NCI-H1092 (cell line): ENCODE data around the gene FGF22.

ENCODE experiments used
- DNase-seq: peaks from one replicate; lab custom pipeline; 2025; lab: John Stamatoyannopoulos, UW

FGF22 gene

DNA sequence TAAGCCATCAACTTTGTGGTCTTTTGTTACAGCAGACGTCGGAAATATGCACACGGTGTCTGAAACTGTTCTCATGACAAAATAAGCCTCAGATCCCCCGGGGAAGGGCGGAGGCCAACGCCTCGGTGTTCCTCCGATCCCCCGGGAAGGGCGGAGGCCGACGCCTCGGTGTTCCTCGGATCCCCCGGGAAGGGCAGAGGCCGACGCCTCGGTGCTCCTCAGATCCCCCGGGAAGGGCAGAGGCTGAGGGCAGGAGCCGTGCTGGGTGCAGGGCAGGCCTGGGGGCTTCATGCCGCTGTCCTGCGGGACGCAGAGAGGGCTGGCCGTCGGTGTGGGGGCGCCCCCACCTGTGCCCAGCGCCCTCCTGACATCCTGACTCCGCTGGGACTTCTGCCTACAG lies 4.7 kb downstream of the FGF22 start:
- no peak for DNase-seq

DNA sequence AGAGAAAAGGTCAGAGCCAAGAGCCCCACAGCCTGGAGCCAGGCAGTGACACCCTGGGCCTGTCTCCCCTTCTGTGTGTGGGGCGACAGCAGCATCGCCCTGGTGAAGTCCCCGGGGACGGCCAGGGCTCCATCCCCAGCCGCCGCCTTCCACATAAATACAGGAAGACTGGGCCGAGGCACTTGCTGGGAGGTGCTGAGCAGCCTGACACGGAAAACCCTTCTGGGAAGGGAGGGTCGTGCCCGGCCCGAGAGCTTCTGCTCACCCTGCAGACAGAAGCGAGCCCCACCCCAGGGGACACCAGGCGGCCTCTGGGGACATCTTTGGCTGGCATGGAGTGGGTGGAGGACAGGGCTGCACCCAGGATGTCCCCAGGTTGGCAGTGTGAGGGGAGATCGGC lies 5.1 kb downstream of the FGF22 start:
- DNase-seq, result no peak

DNA sequence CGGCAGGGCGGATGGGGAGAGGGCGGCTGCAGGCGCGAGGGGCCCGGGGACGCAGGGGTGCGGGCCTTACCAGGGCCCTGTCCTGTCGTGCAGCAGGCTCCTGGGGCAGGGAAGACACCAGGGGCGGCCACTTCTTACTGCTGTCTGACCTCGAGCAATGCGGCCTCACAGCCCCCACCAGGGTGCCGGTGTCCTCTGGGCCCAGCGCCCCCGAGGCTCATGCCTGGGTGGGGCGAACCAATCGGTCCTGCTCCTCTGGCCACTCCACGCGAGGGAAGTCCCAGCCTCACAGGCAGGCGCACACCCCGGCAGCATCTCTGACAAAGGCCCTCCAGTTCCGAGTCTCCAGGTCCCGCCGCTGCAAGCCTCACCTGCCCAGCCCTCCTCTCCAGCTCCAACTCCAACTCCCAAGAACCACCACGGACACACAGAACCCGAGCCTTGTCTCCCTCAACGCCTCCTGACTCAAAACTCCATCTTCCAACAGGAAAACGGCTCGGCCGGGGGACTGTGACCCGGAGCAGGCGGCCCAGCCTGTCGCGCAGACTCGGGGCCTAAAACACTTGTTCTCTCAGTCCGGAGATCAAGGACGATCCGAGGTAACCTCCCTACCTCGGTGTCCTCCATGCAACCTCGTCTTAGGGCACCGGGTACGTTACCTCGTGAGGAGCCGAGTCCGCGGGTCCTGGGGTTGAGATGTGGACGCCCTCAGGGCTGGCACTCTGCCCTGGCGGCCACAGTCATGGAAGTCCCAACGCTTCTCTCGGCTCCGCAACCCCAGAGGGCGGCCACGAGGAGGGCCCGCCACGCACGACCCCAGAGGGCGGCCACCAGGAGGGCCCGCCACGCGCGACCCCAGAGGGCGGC lies 6.5 kb downstream of the FGF22 start:
- no peak for DNase-seq

DNA sequence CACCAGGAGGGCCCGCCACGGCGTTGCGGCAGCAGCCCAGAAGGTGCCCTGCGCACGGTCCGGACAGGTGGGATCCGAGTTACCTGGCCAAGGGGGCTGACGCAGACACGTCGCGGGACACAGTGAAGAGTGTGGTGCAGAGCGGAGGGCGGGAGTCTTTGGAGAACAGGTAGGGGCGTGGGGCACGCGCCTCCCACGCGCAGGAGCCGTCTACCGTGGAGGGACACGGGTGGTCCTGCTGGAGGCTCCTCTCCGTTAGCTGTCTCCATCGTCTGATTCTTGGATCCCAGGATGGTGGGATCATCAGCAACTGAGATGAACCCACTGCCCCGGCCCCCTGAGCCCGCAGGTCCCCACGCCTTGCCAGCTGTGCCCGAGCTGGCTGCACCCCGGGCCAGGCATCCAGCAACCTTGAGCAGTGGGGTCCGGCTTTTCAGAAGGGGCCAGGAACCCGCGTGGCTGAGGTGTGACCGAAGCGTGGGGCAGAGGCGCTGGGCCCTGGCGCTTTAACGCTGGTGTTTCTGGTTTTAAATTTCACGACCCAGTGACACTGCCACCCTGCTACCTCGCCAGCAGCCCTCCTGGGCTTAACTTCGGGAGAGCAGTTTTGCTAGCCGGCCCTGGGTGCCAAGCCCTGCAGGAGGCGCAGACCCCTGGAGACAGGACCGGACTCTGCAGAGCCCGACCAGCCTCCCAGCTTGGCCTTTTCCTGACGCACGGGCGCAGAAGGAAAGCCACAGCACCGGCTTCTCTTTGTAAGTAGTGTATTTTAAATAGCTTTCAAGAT lies 7.3 kb downstream of the FGF22 start:
- DNase-seq, result no peak

DNA sequence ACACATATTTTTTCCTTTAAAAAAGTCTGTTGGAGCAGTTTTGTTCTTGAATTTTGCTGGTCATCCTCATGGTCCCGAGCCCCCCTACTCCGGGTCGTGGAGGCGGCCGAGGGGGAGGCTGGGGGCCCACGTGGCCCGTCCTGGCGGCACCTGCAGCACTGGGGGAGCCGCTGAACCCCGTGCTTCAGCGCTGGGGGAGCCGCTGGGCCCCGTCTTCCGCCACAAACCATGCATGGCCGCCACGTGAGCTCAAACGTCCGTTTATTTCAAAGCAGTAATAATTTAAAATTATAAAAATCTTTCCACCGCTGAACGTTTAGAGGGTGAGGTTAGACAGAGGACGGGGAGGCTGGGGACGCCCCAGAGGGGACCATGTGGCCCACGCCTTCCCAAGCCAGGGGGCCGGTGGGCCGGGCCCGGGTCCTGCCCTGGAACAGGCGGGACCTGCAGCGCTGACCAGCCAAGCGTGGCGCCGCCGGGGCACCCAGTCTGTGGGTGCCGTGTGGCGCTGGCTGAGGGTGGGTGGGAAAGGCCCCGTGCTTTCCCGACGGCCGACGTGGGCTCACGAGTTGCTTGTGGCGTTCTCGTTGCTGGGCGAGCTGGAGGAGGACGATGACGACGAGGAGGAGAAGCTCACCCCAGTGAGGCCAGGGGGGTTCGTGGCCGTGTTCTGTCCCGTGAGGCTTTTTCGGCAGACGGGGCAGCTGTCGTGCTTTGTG lies 8.0 kb downstream of the FGF22 start:
- no peak for DNase-seq

DNA sequence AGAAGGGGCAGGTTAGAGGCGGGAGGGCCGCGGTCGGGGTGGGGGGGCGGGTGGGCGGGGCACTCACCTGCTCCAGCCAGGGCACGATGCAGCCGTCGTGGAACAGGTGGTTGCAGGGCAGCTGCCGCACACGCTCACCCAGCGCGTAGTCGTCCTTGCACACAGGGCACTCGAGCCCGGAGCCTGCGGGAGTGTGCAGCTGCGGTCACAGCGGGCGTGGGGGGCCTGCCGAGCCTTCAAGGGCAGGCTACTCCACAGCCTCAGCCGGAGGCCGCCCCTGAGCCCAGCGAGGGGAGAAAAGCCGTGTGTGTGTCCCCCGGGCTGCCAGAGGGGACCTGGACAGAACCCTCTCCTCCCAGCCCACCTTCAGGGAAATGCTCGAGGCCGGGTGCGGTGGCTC lies 8.6 kb downstream of the FGF22 start:
- no peak for DNase-seq

DNA sequence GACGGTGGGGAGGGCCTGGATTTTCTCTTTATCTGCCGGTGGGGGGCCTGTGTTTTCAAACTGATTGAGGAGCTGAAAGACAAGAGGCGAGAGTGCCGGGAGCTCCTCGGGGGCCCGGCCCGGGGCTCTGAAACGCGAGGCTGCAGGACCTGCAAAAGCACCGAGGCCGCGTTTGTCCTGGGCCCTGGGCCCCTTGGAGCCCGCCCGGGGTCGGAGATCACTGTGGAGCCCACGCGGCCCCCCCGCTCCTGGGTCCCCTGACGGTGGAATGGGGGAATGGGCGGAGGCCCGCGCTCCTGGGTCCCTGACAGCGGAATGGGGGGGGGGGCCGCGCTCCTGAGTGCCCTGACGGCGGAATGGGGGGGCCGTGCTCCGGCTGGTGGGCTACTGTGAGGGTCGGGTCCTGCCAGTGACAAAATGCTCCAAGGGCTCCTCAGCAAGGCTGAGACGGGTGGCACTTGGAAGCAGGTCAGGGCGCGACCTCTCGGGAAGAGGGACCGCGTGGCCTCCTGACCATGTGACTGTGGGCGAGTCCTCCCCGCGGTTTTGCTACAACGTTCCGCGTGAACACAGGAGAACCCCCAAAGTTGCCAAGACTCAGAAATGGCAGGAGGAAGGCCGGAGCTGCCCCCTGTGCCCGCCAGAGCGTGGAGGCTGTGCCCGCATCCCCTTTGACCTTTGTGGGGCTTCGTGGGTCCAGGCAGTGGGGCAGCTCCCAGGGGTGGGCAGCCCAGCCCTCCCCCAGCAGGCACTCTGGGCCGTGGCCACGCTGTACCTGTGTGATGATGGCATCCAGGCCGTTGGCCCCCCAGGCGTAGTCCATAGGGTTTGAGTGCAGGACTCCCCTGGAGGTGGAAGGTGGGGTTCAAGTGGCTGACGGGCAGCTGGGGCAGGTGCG lies 9.5 kb downstream of the FGF22 start:
- no peak for DNase-seq

DNA sequence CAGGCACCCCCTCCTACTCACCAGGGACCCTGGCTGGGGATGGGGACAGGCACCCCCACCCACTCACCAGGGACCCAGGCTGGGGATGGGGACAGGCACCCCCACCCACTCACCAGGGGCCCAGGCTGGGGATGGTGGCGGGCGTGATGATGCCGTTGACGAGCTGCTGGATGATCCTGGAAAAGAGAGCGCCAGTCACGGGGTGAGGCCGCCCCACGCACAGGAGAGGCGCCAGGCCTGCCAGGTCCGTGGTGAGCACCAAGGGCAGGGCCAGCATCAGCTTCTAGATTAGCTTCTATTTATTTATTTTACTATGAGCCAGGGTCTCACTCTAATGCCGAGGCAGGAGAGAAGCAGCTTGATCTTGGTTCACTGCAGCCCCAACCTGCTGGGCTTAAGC lies 10.4 kb downstream of the FGF22 start:
- DNase-seq, result no peak

DNA sequence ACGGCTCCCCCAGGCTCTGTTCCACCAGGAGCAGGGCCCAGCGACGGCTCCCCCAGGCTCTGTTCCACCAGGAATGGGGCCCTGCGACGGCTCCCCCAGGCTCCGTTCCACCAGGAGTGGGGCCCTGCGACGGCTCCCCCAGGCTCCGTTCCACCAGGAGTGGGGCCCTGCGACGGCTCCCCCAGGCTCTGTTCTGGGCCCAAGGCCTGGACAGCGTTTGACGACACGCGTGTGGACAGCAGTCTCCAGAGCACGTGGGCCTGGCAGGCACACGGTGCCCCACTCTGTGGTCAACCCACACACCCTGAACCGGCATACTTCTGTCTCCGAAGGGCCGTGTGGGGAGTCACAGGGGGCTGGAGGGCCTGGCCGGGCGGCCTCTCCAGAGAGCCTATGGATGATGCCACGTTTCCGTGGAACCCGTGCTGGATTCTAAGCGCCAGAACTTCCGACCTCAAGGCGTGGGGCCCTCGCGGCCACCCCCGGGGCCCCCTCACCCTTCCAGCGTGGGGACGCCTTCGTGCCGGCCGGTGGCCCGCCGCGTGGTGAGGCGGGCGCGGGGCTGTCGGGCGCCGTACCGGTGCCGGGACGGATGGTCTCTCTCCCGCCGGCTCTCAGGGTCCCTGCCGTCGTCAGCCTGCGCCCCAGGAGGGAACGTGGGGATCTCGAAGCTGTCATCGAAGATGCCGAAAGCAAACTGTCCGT lies 11.6 kb downstream of the FGF22 start:
- no peak for DNase-seq

DNA sequence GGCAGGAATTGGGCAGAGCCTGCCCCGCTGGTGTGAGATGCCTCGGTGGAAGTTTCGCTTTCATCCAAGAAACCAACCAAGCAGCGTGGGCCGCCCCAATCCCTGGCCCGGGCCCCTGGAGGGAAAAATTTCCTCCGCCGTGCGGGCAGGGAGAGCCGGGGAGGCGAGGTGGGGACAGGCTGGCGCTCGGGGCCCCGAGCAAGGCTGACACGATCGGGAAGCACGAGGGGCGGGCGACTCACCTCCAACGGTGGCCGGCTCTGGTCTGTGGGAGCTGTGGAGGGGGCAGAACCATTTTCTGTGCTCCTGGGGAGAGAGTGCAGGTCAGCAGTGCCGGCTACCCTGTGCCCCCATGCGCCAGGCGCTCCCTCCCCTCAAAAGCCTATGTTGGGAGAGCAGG lies 12.3 kb downstream of the FGF22 start:
- DNase-seq, result no peak

DNA sequence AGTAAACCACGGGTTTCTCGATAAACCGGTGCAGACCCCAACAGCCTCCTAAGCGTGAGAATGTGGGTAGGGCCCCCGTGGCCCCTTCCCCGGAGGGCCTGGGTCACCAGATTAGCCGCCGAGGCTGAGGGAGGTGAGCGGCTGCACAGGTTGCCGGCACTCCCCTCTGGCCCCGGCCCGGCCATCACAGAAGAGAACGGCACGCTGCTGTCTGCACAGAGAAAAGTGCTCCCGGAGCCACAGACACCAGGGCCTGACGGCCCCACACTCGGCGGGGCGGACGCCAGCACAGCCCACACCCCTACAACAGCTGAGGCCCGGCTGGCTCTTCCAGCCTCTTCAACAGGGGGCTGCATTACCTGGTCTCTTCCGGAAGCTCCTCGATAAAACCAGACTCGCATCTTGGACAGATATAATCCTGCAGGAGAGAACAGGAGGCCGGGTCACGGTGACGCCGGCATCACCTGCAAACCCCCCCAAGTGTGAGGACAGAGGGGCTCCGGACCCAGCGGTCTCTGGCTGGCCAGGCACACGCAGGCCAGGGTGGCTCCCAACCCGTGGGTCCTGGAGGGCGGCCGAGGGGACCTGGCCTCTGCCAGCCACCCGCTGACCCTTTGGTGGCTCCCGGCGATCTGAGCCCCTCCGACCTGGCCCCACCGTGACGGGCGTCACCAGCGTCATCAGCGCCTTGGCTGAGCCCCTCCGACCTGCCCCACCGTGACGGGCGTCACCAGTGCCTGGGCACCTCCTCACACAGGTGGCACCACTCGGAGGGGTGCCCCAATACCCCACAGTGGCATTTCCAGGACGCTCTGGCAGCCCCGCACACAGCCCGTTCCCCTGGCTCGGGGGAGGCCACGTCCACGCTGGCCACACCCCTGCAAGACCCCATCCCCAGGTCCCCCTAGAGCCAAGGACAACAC lies 13.0 kb downstream of the FGF22 start:
- DNase-seq, result no peak

DNA sequence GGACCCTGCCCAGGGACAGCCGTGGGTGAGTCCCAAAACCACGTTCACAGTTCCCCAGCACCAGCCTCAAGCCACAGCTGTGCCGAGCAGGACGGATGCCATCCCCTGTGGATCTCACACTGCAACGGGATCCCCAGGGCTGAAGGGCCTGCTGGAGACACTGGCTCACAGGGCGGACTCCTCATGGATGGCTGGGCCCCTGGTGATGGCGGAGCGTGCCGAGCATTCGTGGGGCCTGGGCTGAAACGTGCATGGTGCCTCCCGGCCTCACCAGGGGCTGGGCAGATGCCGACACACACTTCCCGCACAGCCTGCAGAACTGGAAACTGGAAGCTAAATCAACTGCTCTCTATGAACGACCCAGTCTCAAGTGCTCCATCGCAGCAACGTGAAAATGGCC lies 13.7 kb downstream of the FGF22 start:
- DNase-seq, result no peak

DNA sequence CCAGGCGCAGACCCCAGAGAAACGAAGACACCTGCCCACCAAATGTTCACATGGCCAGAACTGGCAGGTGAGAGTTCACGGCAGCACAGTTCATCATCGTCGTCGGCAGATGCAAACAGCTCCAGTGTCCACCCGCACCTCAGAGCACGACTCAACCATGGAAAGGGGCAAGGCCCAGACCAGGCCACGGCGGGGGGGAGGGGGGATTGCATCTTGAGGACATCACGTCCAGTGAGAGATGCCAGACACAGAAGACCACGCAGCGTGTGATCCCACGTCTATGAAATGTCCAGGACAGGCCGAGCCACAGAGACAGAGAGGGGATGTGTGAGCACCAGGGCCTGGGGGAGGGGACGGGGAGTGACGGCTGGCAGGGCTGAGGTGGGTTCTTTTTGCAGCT lies 16.0 kb downstream of the FGF22 start:
- no peak for DNase-seq

DNA sequence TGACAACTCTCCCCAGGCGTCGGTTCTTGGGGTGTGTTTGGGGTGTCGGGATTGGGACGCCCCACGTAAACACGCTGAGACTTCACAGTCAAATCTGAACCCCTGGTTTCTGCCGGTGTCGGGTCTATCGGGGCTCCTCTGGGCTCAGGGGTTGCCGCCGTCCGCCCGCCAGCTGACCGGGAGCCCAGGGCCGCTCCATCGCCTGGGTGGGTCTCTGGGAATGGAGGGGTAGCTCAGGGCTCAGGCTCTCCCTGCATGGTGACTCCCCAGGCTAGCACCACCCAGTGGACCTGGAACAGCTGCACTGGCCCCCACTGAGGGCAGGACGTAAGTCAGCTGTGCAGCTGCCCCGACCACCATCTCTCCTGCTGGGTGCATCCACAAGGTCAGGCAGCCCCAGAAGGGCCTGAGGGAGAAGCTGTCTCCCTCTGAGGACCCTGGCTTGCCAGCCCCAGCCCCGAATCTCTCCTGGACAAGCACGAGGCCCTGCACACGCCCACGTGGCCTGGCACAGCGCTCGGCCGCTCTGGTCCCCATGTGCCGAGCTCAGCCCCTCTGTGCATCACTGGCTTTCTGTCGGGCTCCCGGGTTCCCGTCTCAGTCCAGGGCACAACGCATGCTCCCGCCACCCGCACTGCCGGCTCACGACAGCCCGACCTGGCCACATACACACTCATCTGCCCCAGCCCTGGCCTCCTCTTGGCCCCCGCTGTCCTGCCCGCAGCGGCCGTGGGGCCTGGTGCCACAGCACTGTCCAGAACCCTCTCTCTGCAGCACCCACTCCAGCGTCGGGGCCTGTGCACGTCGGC lies 17.3 kb downstream of the FGF22 start:
- DNase-seq, result no peak

DNA sequence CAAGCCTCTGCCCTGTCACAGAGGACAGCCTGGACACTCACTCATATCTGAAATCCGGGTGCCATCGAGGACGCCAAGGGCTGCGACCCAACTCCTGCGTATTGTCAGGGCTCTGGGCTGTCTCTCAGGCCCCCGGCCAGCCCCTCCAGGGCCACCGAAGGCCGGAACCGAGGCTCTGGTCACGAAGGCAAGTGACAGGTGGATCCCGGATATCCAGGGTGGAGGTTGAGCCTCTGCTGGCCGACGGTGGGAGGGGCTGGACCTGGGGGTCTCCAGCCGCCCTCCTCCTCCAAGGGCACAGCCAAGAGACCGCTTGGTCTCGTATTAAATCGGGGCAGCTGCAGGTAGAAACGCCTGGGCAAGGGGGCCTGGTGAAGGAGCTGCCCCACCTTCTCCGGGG lies 17.9 kb downstream of the FGF22 start:
- no peak for DNase-seq

DNA sequence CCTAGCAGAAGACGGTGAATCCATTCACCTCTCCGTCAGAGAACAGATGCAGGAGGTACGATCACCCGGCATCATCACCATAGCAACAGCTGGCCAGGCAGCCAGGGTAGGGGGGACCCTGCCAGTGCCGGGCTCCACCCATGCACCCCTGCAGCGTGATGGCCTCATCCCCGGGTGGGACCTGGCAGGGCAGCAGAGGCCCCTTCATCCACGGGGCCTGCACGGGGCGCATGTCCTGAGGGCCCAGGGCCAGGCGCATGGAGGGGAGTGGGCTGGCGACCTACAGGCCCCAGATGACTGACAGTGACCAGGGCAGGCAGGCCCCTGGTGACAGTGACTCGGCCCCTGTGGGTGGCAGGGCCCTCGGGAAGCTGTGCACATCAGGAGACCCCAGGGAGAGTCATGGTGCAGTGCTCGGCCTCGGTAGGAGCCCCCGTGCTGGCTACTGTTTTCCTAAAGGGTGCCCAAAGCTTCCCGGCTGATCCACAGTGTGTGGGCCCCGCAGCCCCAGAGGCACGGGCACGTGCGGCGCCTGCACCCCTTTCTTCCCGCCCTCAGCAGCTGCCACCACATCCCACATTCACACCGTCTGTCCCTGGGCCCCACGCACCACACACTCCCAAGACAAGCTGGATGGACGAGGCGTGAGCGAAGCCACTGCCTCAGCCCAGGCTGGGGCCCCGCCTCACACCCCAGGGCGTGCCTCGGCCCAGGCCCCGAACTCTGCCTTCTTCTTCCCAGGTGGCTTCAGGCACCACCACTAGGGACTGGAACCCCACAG lies 18.6 kb downstream of the FGF22 start:
- DNase-seq, result no peak

DNA sequence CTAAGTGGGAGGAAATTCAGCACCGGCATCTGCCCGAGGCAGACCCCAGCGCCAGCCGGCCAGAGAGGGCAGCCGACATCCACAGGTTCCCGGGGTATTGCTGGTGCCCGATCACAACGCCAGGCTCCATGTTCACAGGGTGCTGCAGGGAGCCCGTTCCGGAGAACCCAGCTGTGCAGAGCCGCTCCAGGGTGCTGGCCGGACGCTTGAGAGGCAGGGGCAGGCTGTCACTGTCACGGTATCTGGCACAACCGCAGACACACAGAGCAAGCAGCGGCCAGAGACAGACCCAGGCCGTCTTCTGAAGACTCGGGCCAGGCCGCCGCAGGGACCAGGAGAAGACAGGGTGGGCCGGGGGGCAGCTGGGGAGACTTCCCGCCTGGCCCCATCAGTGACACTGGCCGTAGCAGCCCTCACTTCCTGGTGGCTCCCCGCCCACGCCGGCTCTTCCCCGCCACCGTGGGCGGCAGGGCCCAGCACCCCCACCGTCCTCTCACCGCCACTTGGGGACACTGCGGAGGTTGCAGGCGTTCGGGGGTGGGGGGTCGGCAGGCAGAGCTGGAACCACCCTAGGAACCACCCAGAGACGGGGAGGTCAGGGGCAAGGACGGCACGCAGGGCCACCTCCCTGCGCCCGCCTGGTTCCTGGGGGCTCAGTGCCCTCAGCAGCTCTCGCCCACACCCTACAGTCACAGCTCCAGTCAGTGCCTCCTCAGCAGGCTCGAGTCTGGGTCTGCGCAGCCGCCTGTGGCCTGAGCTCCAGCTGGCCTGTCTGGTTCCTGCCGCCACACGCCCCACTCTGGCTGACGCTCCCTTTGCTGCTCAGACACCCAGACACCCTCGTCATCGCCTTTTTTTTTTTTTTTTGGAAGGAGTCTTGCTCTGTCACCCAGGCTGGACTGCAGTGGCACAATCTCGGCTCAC lies 19.5 kb downstream of the FGF22 start:
- DNase-seq, result no peak
